Endothelial cell of umbilical vein (primary cell): ENCODE results near the gene SLC5A8. TPM values are rescaled to one million over a fixed set of nuclear protein-coding genes. Genes with fewer than 3 reads are reported as not detected.

Experiments used
- BruUV-seq: library from RNA; stranded (reverse); fragments of 400-500 nt; replicated peaks from 2 replicates; lab custom pipeline; 2021; lab: Mats Ljungman, UMichigan
- CTCF ChIA-PET: fragments of 300-600, 350-600 bp; sonication (Branson Sonifier 250); formaldehyde crosslinking; loops from one replicate; lab custom pipeline; 2021; ENCODE audit warnings: antibody characterized with exemption, inconsistent platforms; lab: Charles Lee
- POLR2A ChIA-PET: fragments of 300-600, 350-600 bp; sonication (Branson Sonifier 250); formaldehyde crosslinking; loops from one replicate; lab custom pipeline; 2021; ENCODE audit warnings: antibody characterized with exemption, inconsistent platforms; lab: Charles Lee
- DNase-seq: peaks from one replicate; pipeline ENCODE4 v3.0.0-alpha.2; 2011; ENCODE audit warnings: low read depth, low spot score
- FAIRE-seq: peaks from 2 replicates; lab custom pipeline; 2011; peaks lifted over from hg19 to GRCh38; lab: Jason Lieb, UNC
- H2AFZ ChIP-seq: 2 replicates; pipeline ENCODE4 v1.6.0; 2012; ENCODE audit warnings: low read depth, low read length, control low read depth, inconsistent platforms
- H3K27ac ChIP-seq: 2 replicates; pipeline ENCODE4 v1.5.1; 2011; ENCODE audit warnings: low read depth, mild to moderate bottlenecking, control low read depth, low read length, moderate library complexity; ENCODE audit not compliant: insufficient read depth
- H3K27me3 ChIP-seq, 2 experiments: 2 replicates each; pipeline versions ENCODE4 v1.6.0 to v1.6.1; 2011; ENCODE audit warnings: low read length in 2 of 2, mixed read lengths in 1 of 2; ENCODE audit not compliant: control insufficient read depth in 2 of 2, insufficient read depth in 2 of 2
- H3K36me3 ChIP-seq, 2 experiments: 2 replicates in 1 of 2; 3 replicates in 1 of 2; pipeline ENCODE4 v1.5.1; 2011; ENCODE audit warnings: low read length in 2 of 2, mild to moderate bottlenecking in 1 of 2, moderate library complexity in 1 of 2; ENCODE audit not compliant: control insufficient read depth in 2 of 2, insufficient read depth in 2 of 2; ENCODE audit errors: extremely low read depth in 1 of 2
- H3K4me1 ChIP-seq: 3 replicates; pipeline ENCODE4 v1.5.1; 2011; ENCODE audit warnings: mild to moderate bottlenecking, low read length; ENCODE audit not compliant: control insufficient read depth, insufficient read depth; ENCODE audit errors: extremely low read depth
- H3K4me2 ChIP-seq: 2 replicates; pipeline ENCODE4 v1.6.1; 2011; ENCODE audit warnings: low read length, control low read depth, mixed read lengths; ENCODE audit not compliant: insufficient read depth
- H3K4me3 ChIP-seq, 3 experiments: fragments of 200-600 bp in 1 of 3; sonication (generic), shearing (Covaris generic) in 1 of 3; replicated peaks in 1 of 3; 2 replicates each; pipeline ENCODE4 v1.5.1; 2011 to 2016; ENCODE audit warnings: control low read depth in 3 of 3, low read length in 3 of 3, mild to moderate bottlenecking in 2 of 3, inconsistent platforms in 1 of 3, low read depth in 1 of 3, moderate library complexity in 1 of 3; ENCODE audit not compliant: insufficient read depth in 1 of 3
- H3K79me2 ChIP-seq: 2 replicates; pipeline ENCODE4 v1.6.0; 2012; ENCODE audit warnings: low read length, inconsistent platforms; ENCODE audit not compliant: control insufficient read depth, insufficient read depth
- H3K9ac ChIP-seq: replicated peaks from 2 replicates; pipeline ENCODE3; 2011; ENCODE audit warnings: low read length, control low read depth; ENCODE audit not compliant: insufficient read depth; ENCODE audit errors: extremely low read depth
- H3K9me1 ChIP-seq: replicated peaks from 3 replicates; pipeline ENCODE4 v1.6.0; 2011; ENCODE audit warnings: mild to moderate bottlenecking, low read length; ENCODE audit not compliant: control insufficient read depth, insufficient read depth; ENCODE audit errors: extremely low read depth
- H3K9me3 ChIP-seq: replicated peaks from 2 replicates; pipeline ENCODE4 v1.5.1; 2012; ENCODE audit warnings: low read length, inconsistent platforms; ENCODE audit not compliant: control insufficient read depth, insufficient read depth
- H4K20me1 ChIP-seq: replicated peaks from 2 replicates; pipeline ENCODE3; 2011; ENCODE audit warnings: mild to moderate bottlenecking, low read length; ENCODE audit not compliant: control insufficient read depth, insufficient read depth; ENCODE audit errors: extremely low read depth
- CTCF ChIP-seq, 2 donors: IDR thresholded peaks; 1 replicate in 1 of 2; 2 replicates in 1 of 2; pipeline ENCODE4 v1.5.1; 2011; ENCODE audit warnings: low read length in 2 of 2, mild to moderate bottlenecking in 2 of 2, moderate library complexity in 2 of 2, control low read depth in 1 of 2, inconsistent platforms in 1 of 2, low read depth in 1 of 2; ENCODE audit not compliant: insufficient read depth in 1 of 2; ENCODE audit errors: extremely low read depth in 1 of 2
- EZH2 ChIP-seq: IDR thresholded peaks from 2 replicates; pipeline ENCODE4 v1.6.1; 2012; ENCODE audit warnings: borderline replicate concordance, low read depth, mild to moderate bottlenecking, moderate library complexity, low read length, inconsistent platforms; ENCODE audit not compliant: severe bottlenecking
- FOS ChIP-seq: IDR thresholded peaks from 2 replicates; pipeline ENCODE4 v1.6.1; 2011; ENCODE audit warnings: mild to moderate bottlenecking, low read length, moderate library complexity, borderline replicate concordance; ENCODE audit not compliant: insufficient read depth
- GATA2 ChIP-seq: IDR thresholded peaks from 2 replicates; pipeline ENCODE4 v1.7.0; 2011; ENCODE audit warnings: low read depth, mild to moderate bottlenecking, moderate library complexity, mixed read lengths, low read length; ENCODE audit not compliant: insufficient read length, insufficient read depth
- JUN ChIP-seq: IDR thresholded peaks from 2 replicates; pipeline ENCODE4 v1.6.1; 2011; ENCODE audit warnings: borderline replicate concordance, low read depth; ENCODE audit not compliant: insufficient read length, insufficient read depth
- MAX ChIP-seq: IDR thresholded peaks from 2 replicates; pipeline ENCODE4 v1.6.1; 2011; ENCODE audit not compliant: insufficient read depth, insufficient read length
- MYC ChIP-seq: IDR thresholded peaks from one replicate; pipeline ENCODE4 v1.6.1; 2011; ENCODE audit warnings: mild to moderate bottlenecking, low read depth, low read length
- POLR2A ChIP-seq: IDR thresholded peaks from 2 replicates; pipeline ENCODE4 v1.6.1; 2012; ENCODE audit warnings: low read depth, mild to moderate bottlenecking, control low read depth, low read length
- POLR2AphosphoS5 ChIP-seq: IDR thresholded peaks from 2 replicates; pipeline ENCODE4 v1.6.1; 2012; ENCODE audit warnings: low read depth, mild to moderate bottlenecking, control low read depth, low read length, moderate library complexity; ENCODE audit not compliant: insufficient read depth
- dilution Hi-C: fragments of 300-500 bp; cut with MboI; formaldehyde crosslinking; loops from one replicate; pipeline ENCODE4 v1.15.0; 2019; ENCODE audit warnings: low sequenced_read_pairs; ENCODE audit not compliant: extremely low pct_ligation_motif_present
- intact Hi-C: fragments of 100-400 bp; cut with micrococcal nuclease; formaldehyde crosslinking; loops from one replicate; pipeline ENCODE4 v1.10.0; 2022
- polyA plus RNA-seq, 4 experiments: library from polyadenylated mRNA; depleted of rRNA in 3 of 4; stranded (reverse) in 3 of 4; unstranded in 1 of 4; fragments of >200 nt; gene quantifications; 2 replicates each; pipeline versions ENCODE4 v1.2.1 to v1.2.3, GENCODE V29; 2011 to 2012; ENCODE audit warnings: missing spikeins in 1 of 4
- total RNA-seq: library from RNA; stranded (reverse); gene quantifications from 2 replicates; pipeline ENCODE4 v1.2.3, GENCODE V29; 2021

SLC5A8 gene
- total and polyA plus RNA-seq, 2 donors (not counting 3 experiments of a cell fraction or from before 2014, with no cell fraction given) = not detected

GRCh38 chr12:101174541-101174940, 35.5 kb downstream of the SLC5A8 start:
- no peak for DNase-seq
- BruUV-seq = no TSS peak
- Histone ChIP-seq H3K79me2 (no peaks in the 10 kb centered on the region), H3K27me3 (no peaks in the 10 kb centered on the region), H3K4me2 (no peak overlapping the region), H3K4me3 (no peak overlapping the region), H4K20me1 (no peaks in the 10 kb centered on the region), H3K9ac (no peak overlapping the region), H2AFZ (no peak overlapping the region), H3K36me3 (no peaks in the 10 kb centered on the region), H3K9me1 (no peaks in the 10 kb centered on the region), H3K4me1 (no peaks in the 10 kb centered on the region), H3K27ac (no peak overlapping the region), H3K9me3 (no peaks in the 10 kb centered on the region)
- ChIA-PET CTCF (interaction anchor here (0.8 kb wide), 1 partner anchor 18 kb away, joined by 3 read pairs; no protein-coding TSS in a partner anchor), POLR2A (no interaction called here)
- intact Hi-C loops = no loop called here
- dilution Hi-C loops = no loop called here
- no peak for FAIRE-seq
- no peak for TF ChIP-seq GATA2
- no peak for TF ChIP-seq MYC
- TF ChIP-seq EZH2 = no peak
- TF ChIP-seq CTCF (IDR thresholded peaks at IDR 0.05; ENCODE audit: extremely low read depth in 1 of 2, insufficient read depth in 1 of 2, low read depth in 1 of 2, low read length in 2 of 2) = no peak
- no peak for TF ChIP-seq JUN
- TF ChIP-seq POLR2A = no peak
- no peak for TF ChIP-seq POLR2AphosphoS5
- no peak for TF ChIP-seq FOS
- TF ChIP-seq MAX = no peak
